ENCODE data around the gene COL25A1.

GRCh38 chr4:109185951-109186350, 116.5 kb downstream of the COL25A1 start:
- no peak for TF ChIP-seq CTCF (IDR thresholded peaks at IDR 0.05)
- no peak for TF ChIP-seq REST (IDR thresholded peaks at IDR 0.05; ENCODE audit: insufficient read depth in 1 of 2, low read depth in 2 of 2, low read length in 1 of 2)

Data from Panc1 (cell line).